Activated T-cell treated with anti-CD3 and anti-CD28 coated beads for 1 hour (primary cell): ENCODE results near the gene PRR13.
"Not testable (repeated sequence)": the region's sequence is repeated elsewhere in the genome, so short reads cannot be mapped to it uniquely, and the experiment has no call there.

ENCODE experiments used
- DNase-seq: peaks from one replicate; pipeline ENCODE4 v3.0.0-alpha.2; 2020; ENCODE audit warnings: low read depth

PRR13 gene

GRCh38 chr12:53439582-53439981 lies 2.0 kb upstream of the PRR13 start:
- DNase-seq = not testable (repeated sequence)

- no peak for DNase-seq
Observed at GRCh38 chr12:53443955-53444354, 2.4 kb downstream of the PRR13 start.

- not testable (repeated sequence) for DNase-seq
Observed at GRCh38 chr12:53444593-53445325, 3.2 kb downstream of the PRR13 start.

GRCh38 chr12:53450936-53451335 lies 9.4 kb downstream of the PRR13 start:
- DNase-seq = no peak

GRCh38 chr12:53451661-53452158 lies 10.2 kb downstream of the PRR13 start, which contains the start of gene PCBP2:
PCBP2 (plus strand) TSS chr12:53452102; CDS start chr12:53454801, 2,699 bp downstream.
- peak; percentile 94 for DNase-seq

- peak; percentile 74 for DNase-seq
Observed at GRCh38 chr12:53452159-53453077, 10.9 kb downstream of the PRR13 start.

GRCh38 chr12:53453953-53454640 lies 12.6 kb downstream of the PRR13 start:
- no peak for DNase-seq

GRCh38 chr12:53454707-53455106 lies 13.2 kb downstream of the PRR13 start:
- DNase-seq = no peak

- no peak for DNase-seq
Observed at GRCh38 chr12:53456654-53457366, 15.3 kb downstream of the PRR13 start.

- DNase-seq = no peak
Observed at GRCh38 chr12:53459097-53459496, 17.6 kb downstream of the PRR13 start.

- no peak for DNase-seq
Observed at GRCh38 chr12:53461059-53461458, 19.5 kb downstream of the PRR13 start.

GRCh38 chr12:53461591-53461990 lies 20.1 kb downstream of the PRR13 start:
- DNase-seq = no peak

GRCh38 chr12:53462935-53463334 lies 21.4 kb downstream of the PRR13 start:
- no peak for DNase-seq

- no peak for DNase-seq
Observed at GRCh38 chr12:53463802-53464560, 22.4 kb downstream of the PRR13 start.

- DNase-seq = no peak
Observed at GRCh38 chr12:53464685-53465418, 23.3 kb downstream of the PRR13 start.

GRCh38 chr12:53465679-53466078 lies 24.1 kb downstream of the PRR13 start:
- no peak for DNase-seq

- no peak for DNase-seq
Observed at GRCh38 chr12:53466640-53467039, 25.1 kb downstream of the PRR13 start.

GRCh38 chr12:53467082-53467481 lies 25.5 kb downstream of the PRR13 start:
- DNase-seq = no peak

GRCh38 chr12:53467880-53468279 lies 26.3 kb downstream of the PRR13 start:
- DNase-seq = no peak

- no peak for DNase-seq
Observed at GRCh38 chr12:53468282-53468681, 26.7 kb downstream of the PRR13 start.
